Smooth muscle cell (in vitro differentiated cells): Measurements from ENCODE around the gene FUOM. TPM values are rescaled to one million over a fixed set of nuclear protein-coding genes. Genes with fewer than 3 reads are reported as not detected.

Experiments
- DNase-seq: peaks from one replicate; lab custom pipeline; 2025; ENCODE audit not compliant: unreplicated experiment; lab: John Stamatoyannopoulos, UW
- H2AFZ ChIP-seq: fragments of 200-600 bp; sonication (generic); 2 replicates; pipeline ENCODE4 v1.6.0; 2016; ENCODE audit warnings: antibody characterized with exemption, low read depth, mild to moderate bottlenecking
- H3F3A ChIP-seq: fragments of 200-600 bp; sonication (generic); 2 replicates; pipeline ENCODE4 v1.6.0; 2017; ENCODE audit warnings: antibody characterized with exemption, low read depth
- H3K27ac ChIP-seq: fragments of 200-600 bp; sonication (generic); 2 replicates; pipeline ENCODE4 v1.5.1; 2016; ENCODE audit warnings: low read depth, mild to moderate bottlenecking
- H3K27me3 ChIP-seq: fragments of 200-600 bp; sonication (generic); 2 replicates; pipeline ENCODE4 v1.6.1; 2016; ENCODE audit warnings: low read depth, mild to moderate bottlenecking
- H3K36me3 ChIP-seq: fragments of 200-600 bp; sonication (generic); 2 replicates; pipeline ENCODE4 v1.5.1; 2016; ENCODE audit warnings: low read depth
- H3K4me1 ChIP-seq: fragments of 200-600 bp; sonication (generic); 2 replicates; pipeline ENCODE4 v1.5.1; 2016; ENCODE audit warnings: low read depth
- H3K4me2 ChIP-seq: fragments of 200-600 bp; sonication (generic); 2 replicates; pipeline ENCODE4 v1.6.0; 2016; ENCODE audit warnings: mild to moderate bottlenecking
- H3K4me3 ChIP-seq: fragments of 200-600 bp; sonication (generic); 2 replicates; pipeline ENCODE4 v1.5.1; 2016; ENCODE audit warnings: mild to moderate bottlenecking
- H3K79me2 ChIP-seq: fragments of 200-600 bp; sonication (generic); 2 replicates; pipeline ENCODE4 v1.6.0; 2016; ENCODE audit warnings: low read depth, mild to moderate bottlenecking
- H3K9ac ChIP-seq: fragments of 200-600 bp; sonication (generic); 2 replicates; pipeline ENCODE4 v1.6.0; 2016; ENCODE audit warnings: low read depth
- H3K9me3 ChIP-seq: fragments of 200-600 bp; sonication (generic); replicated peaks from 2 replicates; pipeline ENCODE4 v1.5.1; 2016; ENCODE audit warnings: low read depth
- H4K20me1 ChIP-seq: fragments of 200-600 bp; sonication (generic); 2 replicates; pipeline ENCODE4 v1.6.0; 2016; ENCODE audit warnings: low read depth
- WGBS: methylation state at CpG from one replicate; pipeline ENCODE4 v1.1.7; 2016; ENCODE audit warnings: low lambda C conversion rate; 5-methylcytosine and 5-hydroxymethylcytosine counted together
- polyA plus RNA-seq: library from polyadenylated mRNA; unstranded; fragments of >200 nt; fragmentation: Nextera tagmentation; extraction: Ambion mirVana; gene quantifications from 2 replicates; pipeline ENCODE4 v1.2.1, GENCODE V29; 2016
- total RNA-seq: library from RNA; depleted of rRNA; stranded (reverse); fragments of >200 nt; gene quantifications from 2 replicates; pipeline ENCODE4 v1.2.3, GENCODE V29; 2014
- TF ChIP-seq, protein P1 (sequence below): fragments of 200-600 bp; sonication (generic); IDR thresholded peaks from 2 replicates; pipeline ENCODE4 v1.5.1; 2017; ENCODE audit warnings: borderline replicate concordance, mild to moderate bottlenecking, antibody characterized with exemption; ENCODE audit not compliant: insufficient read depth, poor library complexity, severe bottlenecking

The FUOM gene
- total and polyA plus RNA-seq, 2 experiments from 2014 or later, result 19.5 to 46.7 TPM

DNA sequence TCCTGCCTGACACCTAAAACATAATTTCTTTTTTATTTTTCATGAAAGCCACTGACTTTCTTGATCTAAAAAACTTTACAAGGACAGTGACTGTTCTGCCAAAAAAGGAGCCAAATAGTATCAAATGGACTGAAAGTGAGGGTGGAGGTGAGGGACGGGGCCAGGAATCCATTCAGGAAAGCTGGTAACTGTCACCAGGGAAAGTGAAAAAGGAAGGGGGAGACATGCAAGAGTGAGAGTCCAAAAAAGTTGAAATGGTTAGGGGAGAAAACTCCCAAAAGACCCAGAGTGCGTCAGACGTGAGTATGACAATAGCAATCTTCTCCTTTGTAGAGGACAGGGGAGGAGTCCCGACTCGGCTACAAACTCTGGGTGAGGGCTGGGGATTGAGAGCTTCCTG, 13.6 kb downstream of the FUOM start:
- H3K9ac ChIP-seq, result no peak overlapping the region
- TF ChIP-seq, protein P1, sequence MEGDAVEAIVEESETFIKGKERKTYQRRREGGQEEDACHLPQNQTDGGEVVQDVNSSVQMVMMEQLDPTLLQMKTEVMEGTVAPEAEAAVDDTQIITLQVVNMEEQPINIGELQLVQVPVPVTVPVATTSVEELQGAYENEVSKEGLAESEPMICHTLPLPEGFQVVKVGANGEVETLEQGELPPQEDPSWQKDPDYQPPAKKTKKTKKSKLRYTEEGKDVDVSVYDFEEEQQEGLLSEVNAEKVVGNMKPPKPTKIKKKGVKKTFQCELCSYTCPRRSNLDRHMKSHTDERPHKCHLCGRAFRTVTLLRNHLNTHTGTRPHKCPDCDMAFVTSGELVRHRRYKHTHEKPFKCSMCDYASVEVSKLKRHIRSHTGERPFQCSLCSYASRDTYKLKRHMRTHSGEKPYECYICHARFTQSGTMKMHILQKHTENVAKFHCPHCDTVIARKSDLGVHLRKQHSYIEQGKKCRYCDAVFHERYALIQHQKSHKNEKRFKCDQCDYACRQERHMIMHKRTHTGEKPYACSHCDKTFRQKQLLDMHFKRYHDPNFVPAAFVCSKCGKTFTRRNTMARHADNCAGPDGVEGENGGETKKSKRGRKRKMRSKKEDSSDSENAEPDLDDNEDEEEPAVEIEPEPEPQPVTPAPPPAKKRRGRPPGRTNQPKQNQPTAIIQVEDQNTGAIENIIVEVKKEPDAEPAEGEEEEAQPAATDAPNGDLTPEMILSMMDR, result no peak
- no peaks in the 10 kb centered on the region for H3K79me2 ChIP-seq
- H4K20me1 ChIP-seq, result no peaks in the 10 kb centered on the region
- H3K36me3 ChIP-seq, result no peaks in the 10 kb centered on the region
- DNase-seq, result no peak
- no peaks in the 10 kb centered on the region for H3K27me3 ChIP-seq
- H3K9me3 ChIP-seq, result no peaks in the 10 kb centered on the region
- WGBS, result 94% methylated on average over 5 of the region's 5 CpGs
- H3K27ac ChIP-seq, result no peak overlapping the region
- no peaks in the 10 kb centered on the region for H3K4me1 ChIP-seq
- H2AFZ ChIP-seq, result no peak overlapping the region
- no peak overlapping the region for H3K4me2 ChIP-seq
- H3K4me3 ChIP-seq, result no peak overlapping the region
- H3F3A ChIP-seq, result no peaks in the 10 kb centered on the region

DNA sequence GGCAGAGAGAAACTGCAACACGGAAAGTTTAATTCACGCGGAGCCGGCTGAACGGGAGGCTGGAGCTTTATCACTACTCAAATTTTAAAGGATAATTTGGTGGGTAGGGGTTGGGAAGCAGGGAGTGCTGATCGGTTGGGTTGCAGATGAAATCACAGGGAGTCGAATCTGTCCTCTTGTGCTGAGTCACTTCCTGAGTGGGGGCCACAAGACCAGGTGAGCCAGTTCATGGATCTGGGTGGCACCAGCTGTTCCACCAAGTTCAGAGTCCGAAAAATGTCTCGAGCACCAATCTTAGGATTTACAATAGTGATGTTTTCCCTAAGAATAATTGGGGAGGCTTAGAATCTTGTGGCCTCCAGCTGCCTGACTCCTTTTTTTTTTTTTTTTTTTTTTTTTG, 14.3 kb downstream of the FUOM start:
- TF ChIP-seq, protein P1, result no peak
- H3K9ac ChIP-seq, result no peak overlapping the region
- no peaks in the 10 kb centered on the region for H3K36me3 ChIP-seq
- no peaks in the 10 kb centered on the region for H4K20me1 ChIP-seq
- H2AFZ ChIP-seq, result no peak overlapping the region
- H3K4me1 ChIP-seq, result no peaks in the 10 kb centered on the region
- H3F3A ChIP-seq, result no peaks in the 10 kb centered on the region
- H3K27me3 ChIP-seq, result no peaks in the 10 kb centered on the region
- WGBS, result 59% methylated on average over 9 of the region's 9 CpGs
- H3K4me3 ChIP-seq, result no peak overlapping the region
- H3K4me2 ChIP-seq, result no peak overlapping the region
- H3K79me2 ChIP-seq, result no peaks in the 10 kb centered on the region
- H3K9me3 ChIP-seq, result no peaks in the 10 kb centered on the region
- no peak overlapping the region for H3K27ac ChIP-seq
- DNase-seq, result no peak

DNA sequence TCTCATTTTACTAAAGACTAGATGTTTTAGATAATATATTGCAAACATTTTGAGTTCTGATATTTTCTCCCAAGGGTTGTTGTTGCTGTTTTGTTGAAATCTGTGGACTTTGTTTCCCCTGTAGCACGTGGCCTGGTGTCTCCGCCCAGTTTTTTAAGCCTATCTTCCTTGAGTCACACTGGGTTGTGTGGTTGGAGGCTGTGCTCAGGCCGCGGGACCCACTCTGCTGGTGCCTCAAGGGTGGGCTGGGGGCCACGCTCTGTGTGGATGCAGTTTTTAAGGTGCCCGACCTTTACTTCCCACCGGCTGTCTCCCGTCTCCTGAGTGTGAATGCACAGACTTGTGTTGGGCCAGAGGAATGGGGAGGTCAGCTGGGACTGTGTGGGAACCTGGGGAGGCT, 14.9 kb downstream of the FUOM start:
- Histone ChIP-seq H4K20me1 (no peaks in the 10 kb centered on the region), H3K79me2 (no peaks in the 10 kb centered on the region), H2AFZ (no peak overlapping the region), H3K27me3 (no peaks in the 10 kb centered on the region), H3K36me3 (no peaks in the 10 kb centered on the region), H3K27ac (no peak overlapping the region), H3F3A (no peaks in the 10 kb centered on the region), H3K4me1 (no peaks in the 10 kb centered on the region), H3K4me2 (no peak overlapping the region), H3K9ac (no peak overlapping the region), H3K4me3 (no peak overlapping the region), H3K9me3 (no peaks in the 10 kb centered on the region)
- WGBS, result 86% methylated on average over 8 of the region's 8 CpGs
- TF ChIP-seq, protein P1, result no peak
- DNase-seq, result no peak

DNA sequence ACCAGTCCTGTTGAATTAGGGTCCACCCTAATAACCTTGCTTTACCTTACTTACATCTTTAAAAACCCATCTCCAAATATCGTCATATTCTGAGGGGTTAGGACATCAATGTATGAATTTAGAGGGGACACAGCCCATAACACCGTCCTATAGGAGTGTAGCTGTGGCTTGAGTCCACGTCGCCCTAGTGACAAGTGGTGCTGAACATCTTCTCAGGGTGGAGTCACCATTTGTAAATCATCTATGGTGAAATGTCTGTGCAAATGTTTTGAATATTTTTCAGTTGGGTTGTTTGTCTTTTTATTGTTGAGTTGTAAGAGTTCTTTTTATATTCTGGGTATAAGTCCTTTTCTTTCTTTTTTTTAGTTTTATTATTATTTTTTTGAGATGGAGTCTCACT, 15.8 kb downstream of the FUOM start:
- Histone ChIP-seq H3K36me3 (no peaks in the 10 kb centered on the region), H2AFZ (no peak overlapping the region), H3F3A (no peaks in the 10 kb centered on the region), H3K4me1 (no peaks in the 10 kb centered on the region), H3K27ac (no peak overlapping the region), H3K9me3 (no peaks in the 10 kb centered on the region), H3K27me3 (peaks cover 5% of the 10 kb centered on the region), H3K4me3 (no peak overlapping the region), H3K4me2 (no peak overlapping the region), H3K79me2 (no peaks in the 10 kb centered on the region), H4K20me1 (no peaks in the 10 kb centered on the region), H3K9ac (no peak overlapping the region)
- WGBS, result 94% methylated on average over 4 of the region's 4 CpGs
- TF ChIP-seq, protein P1, result no peak
- no peak for DNase-seq
